Measurements from ENCODE around the gene AMDHD2.
A peak's percentile ranks its signal among the peaks of the same experiment; 100 is the strongest.

- TF ChIP-seq L3MBTL2 (conservative IDR thresholded peaks at IDR 0.05) (0 out of 2 replicates have a peak, but pooled peaks have one; percentile 48), FOXA1 (IDR thresholded peaks at IDR 0.05) (no peak), ZNF384 (IDR thresholded peaks at IDR 0.05) (no peak), TARDBP (IDR thresholded peaks at IDR 0.05) (peak; percentile 76), BHLHE40 (IDR thresholded peaks at IDR 0.05; ENCODE audit: borderline replicate concordance) (no peak), HDGF (IDR thresholded peaks at IDR 0.05; ENCODE audit: borderline replicate concordance) (no peak), CTBP1 (IDR thresholded peaks at IDR 0.05; ENCODE audit: borderline replicate concordance) (no peak), LEF1 (IDR thresholded peaks at IDR 0.05; ENCODE audit: borderline replicate concordance) (no peak), SUZ12 (IDR thresholded peaks at IDR 0.05) (no peak), ELF4 (IDR thresholded peaks at IDR 0.05) (no peak), FOXK2 (IDR thresholded peaks at IDR 0.05) (no peak), SP1 (IDR thresholded peaks at IDR 0.05) (no peak)
These were observed 45.9 kb upstream of the AMDHD2 start for GRCh38 chr16:2473999-2474876.

Data from HEK293T (cell line).